LHCN-M2 (cell line): ENCODE data around the gene CFAP221. TPM values are rescaled to one million over a fixed set of nuclear protein-coding genes. Genes with fewer than 3 reads are reported as not detected.
A peak's percentile ranks its signal among the peaks of the same experiment; 100 is the strongest.

ENCODE experiments used
- DNase-seq: peaks from one replicate; pipeline ENCODE4 v3.0.0-alpha.2; 2012; ENCODE audit warnings: low read depth
- total RNA-seq: library from RNA; depleted of rRNA; stranded (reverse); fragments of >200 nt; gene quantifications from 2 replicates; pipeline ENCODE4 v1.2.3, GENCODE V29; 2014; rRNA removed

Gene CFAP221
- total RNA-seq, 1 experiment from 2014 or later, result not detected

DNA sequence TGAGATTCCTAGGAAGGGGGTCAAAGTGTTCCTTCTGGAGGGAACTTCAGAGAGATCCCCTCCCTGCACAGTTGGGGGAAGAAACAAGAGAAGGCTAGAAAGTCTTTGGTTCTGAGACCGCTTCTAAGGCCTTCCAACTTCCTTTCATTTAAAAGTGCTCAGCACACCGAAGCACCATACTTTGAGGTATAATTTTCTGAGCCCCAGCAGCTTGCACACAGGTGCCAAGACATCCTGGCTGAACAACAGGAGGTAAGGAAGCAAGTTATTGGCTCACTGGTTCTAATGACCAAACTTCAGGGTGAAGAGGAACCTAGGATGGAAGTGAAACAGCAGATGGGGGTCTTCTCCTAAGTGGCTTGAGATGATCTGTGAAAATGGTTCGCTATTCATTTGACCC is 154.0 kb downstream of the CFAP221 start:
- no peak for DNase-seq

DNA sequence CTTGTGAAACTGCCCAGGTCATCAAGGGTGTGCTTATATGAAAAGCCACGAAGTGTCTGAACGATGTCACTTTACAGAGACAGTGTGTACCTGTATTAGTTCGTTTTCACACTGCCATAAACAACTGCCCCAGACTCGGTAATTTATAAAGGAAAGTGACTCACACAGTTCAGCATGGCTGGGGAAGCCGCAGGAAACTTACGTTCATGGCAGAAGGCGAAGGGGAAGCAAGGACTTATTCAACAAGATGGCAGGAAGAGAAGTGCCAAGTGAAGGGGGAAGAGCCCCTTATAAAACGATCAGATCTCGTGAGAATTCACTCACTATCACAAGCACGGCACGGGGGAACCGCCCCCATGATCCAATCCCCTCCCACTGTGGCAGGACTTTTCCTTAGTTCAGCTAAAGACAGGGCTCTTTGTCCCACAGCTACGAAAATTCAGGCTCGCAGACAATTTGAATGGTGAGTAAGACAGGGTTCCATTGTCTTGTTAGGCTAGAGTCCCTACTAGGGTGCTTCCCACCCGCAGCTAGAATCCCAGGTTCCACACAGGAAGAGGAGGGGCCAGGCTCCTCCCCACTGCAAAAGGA is 154.9 kb downstream of the CFAP221 start:
- DNase-seq, result no peak

DNA sequence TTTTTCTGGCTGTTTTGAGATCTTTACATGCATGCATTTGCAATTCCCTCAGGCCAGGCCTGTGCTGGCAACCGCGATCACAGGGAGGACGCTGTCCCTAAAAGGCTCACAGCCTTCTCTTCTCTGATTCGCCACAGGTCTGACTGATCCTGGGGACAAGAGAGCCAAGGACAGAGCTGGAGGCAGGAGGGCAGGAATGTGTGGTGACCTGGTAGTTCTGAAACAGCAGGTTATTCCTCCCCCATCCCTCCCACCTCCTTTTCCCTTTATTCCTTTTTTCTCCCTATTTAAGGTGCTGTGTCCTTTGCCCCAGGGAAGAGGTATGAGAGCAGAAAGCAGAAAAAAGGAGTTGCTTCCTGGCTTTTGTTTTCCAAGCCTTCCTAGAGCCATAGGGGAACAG is 156.6 kb downstream of the CFAP221 start:
- no peak for DNase-seq

DNA sequence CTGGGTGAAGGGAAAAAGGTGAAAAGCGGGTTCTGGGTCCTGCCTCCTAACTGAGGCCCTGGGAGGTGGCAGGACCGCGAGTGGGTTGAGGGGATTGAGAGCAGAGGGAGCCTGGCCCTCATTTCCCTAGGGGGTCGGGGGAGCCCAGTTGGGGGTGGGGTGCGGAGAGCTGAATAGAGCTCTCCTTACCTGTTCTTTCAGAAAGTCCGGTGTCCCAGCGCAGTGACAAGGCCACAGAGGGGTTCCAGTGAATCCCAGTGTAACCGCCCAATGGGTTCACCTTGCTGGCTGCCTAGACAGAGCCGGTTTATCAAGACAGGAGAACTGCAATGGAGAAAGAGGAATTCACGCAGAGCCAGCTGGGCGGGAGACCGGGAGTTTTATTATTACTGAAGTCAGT is 157.1 kb downstream of the CFAP221 start:
- DNase-seq, result no peak

DNA sequence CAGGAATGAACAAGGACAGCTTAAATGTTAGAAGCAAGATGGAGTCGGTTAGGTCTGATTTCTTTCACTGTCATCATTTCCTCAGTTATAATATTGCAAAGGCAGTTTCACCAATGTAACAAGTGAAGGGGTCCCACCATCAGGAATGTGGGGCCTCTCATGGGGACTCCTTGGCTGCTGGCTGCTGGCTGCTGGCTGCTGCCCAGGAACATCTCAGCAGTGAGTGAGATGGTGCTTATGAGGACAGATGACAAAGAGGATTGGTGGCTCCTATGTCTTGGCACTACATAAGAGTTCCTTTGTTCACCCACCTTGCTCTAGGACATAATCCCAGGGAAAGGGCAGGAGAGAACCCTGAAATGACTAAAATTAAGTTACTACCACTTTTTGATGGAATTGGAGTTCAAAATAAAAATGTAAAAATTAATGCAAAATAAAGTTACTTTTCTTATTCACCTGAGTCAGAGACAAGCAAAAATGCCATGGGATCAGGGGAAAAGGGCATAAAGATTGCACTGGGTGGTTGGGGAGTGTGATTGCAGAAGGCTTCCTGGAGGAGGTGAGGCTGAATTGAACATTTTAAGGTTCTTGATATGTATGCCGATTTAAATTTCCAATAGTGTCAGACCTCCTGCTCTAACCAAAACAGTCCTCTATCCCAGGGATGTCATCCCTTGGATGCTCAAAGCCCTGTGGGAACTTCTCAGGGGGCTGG is 158.1 kb downstream of the CFAP221 start:
- DNase-seq, result no peak

DNA sequence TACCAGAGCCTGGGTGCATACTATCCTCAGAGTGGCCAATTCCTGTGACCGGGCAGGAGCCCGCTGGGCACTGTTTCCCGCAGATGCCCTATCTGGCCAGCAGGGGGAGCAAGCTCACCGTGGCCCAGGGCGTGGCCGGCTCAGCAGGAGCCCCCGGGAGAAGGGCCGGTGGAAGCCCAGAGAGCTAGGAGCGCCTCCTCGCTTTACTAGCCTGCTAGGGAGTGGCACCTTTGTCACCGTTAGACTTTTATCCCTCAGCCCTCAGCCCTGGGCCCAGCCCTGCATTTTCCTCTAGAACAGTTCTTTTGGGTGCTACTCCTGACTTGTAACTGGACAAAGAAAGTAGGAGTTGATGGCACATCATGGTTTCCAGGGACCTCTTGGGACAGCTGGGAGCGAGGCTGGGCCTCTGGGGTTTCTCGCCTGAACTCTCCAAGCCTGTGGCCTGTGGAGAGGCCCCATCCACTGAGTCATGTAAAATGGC is 158.7 kb downstream of the CFAP221 start:
- peak; percentile 65 for DNase-seq

DNA sequence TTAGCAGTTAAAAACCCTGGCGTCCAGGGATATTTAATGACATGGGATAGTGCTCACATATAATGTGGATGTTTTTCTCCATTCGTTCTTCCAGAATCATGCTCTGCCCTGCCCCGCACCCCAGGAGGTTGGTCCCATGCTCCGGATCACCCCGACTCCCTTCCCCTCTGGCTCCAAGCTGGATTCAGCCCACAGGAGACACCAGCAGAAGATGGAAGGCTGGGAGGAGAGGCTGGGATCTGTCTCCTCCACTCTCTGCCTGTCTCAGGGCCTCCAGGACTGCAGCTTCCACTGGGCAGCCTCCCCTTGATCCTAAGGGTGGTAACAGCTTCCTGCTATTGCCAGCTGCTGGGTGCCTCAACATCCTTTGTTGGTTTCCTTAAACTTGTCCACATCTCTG is 159.3 kb downstream of the CFAP221 start:
- no peak for DNase-seq

DNA sequence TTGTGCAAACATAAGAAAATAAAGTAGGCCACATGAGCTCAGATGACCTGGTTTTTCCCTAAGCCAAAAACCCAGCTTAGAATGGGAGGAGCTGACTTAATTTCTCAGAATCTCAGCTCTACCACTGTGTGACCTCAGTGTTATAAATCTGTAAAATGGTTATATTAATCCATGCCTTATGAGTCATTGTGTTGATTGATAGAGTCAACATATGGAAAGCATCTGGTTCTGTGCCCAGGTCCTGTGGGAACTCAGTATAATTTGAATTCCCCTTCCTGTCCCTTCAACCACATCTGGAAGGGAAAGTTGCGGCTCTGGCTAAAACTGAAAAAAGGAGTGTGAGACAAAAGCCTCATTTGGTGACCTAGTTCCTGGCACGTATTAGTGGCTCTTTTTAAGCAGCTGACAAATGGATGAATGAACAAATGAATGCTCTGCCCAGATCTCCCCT is 160.4 kb downstream of the CFAP221 start:
- DNase-seq, result peak; percentile 43

DNA sequence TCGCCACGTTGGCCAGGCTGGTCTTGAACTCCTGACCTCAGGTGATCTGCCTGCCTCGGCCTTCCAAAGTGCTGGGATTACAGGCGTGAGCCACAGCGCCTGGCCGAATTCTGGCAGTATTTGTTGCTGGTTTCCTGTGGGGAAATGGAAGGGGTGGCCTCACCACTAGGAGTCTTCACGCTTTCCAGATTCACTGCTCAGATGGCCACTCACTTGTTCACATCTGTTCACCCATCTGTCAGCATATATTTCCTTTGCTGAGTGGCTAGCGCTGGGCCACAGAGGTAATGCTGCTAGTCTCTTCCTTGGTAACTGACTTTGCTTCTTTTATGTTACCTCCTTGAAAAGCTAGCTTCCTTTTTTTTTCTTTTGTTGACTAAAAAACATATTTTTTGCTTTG is 162.0 kb downstream of the CFAP221 start:
- DNase-seq, result no peak

Other genes with a start within 250 kb of the CFAP221 start
- 7.0 and 15.5 TPM in 2 replicates for gene C2orf76, start 177.6 kb upstream of the CFAP221 start, total RNA-seq
- 135 and 150 TPM in 2 replicates for gene DBI, start 177.5 kb upstream of the CFAP221 start, total RNA-seq
- gene TMEM37, start 112.6 kb upstream of the CFAP221 start, total RNA-seq, result not detected in 2 replicates
- gene SCTR, start 20.0 kb upstream of the CFAP221 start, total RNA-seq, result not detected in 2 replicates
- gene TMEM177, start 134.8 kb downstream of the CFAP221 start, total RNA-seq, result 17.1 and 18.8 TPM in 2 replicates
- gene PTPN4, start 215.5 kb downstream of the CFAP221 start, total RNA-seq, result 13.6 and 17.5 TPM in 2 replicates